Measurements from ENCODE around the gene ABHD14A.

Gene ABHD14A

GRCh38 chr3:51994530-51994929 is 19.7 kb downstream of the ABHD14A start:
- H3K4me3 ChIP-seq (replicated peaks; ENCODE audit: insufficient read depth, low read length) = peak overlapping the region; percentile 93
- H3K27ac ChIP-seq (replicated peaks) = peak overlapping the region; percentile 97
- TF ChIP-seq SPI1 (IDR thresholded peaks at IDR 0.05; ENCODE audit: borderline replicate concordance, low read depth) = no peak
- TF ChIP-seq CTCF (IDR thresholded peaks at IDR 0.05; ENCODE audit: insufficient read depth, low read length) = no peak
- no peak; the same call in 1 of the 2 replicates for TF ChIP-seq POLR2AphosphoS5 (IDR thresholded peaks at IDR 0.05; ENCODE audit: low read depth)
- no peak for TF ChIP-seq REST (IDR thresholded peaks at IDR 0.05; ENCODE audit: insufficient replicate concordance, low read depth)
- TF ChIP-seq GABPA (IDR thresholded peaks at IDR 0.05; ENCODE audit: low read depth) = no peak
- no peak for DNase-seq (ENCODE audit: low read depth in 1 of 2, low spot score in 1 of 2)
- no peaks in the 10 kb centered on the region for H3K27me3 ChIP-seq (ENCODE audit: insufficient read depth, poor library complexity, severe bottlenecking)

- DNase-seq (ENCODE audit: low read depth in 1 of 2, low spot score in 1 of 2) = peak; percentile 95 to 97
- peak within 1 kb of the TSS; percentile 97 for H3K27ac ChIP-seq (replicated peaks)
- H3K27me3 ChIP-seq (ENCODE audit: insufficient read depth, poor library complexity, severe bottlenecking) = no peaks in the 10 kb centered on the region
- H3K4me3 ChIP-seq (replicated peaks; ENCODE audit: insufficient read depth, low read length) = peak within 1 kb of the TSS; percentile 93
- TF ChIP-seq CTCF (IDR thresholded peaks at IDR 0.05; ENCODE audit: insufficient read depth, low read length) (no peak), GABPA (IDR thresholded peaks at IDR 0.05; ENCODE audit: low read depth) (peak; percentile 100), POLR2AphosphoS5 (IDR thresholded peaks at IDR 0.05; ENCODE audit: low read depth) (peak; percentile 98), REST (IDR thresholded peaks at IDR 0.05; ENCODE audit: insufficient replicate concordance, low read depth) (peak; percentile 85)
These were observed 20.7 kb downstream of the ABHD14A start, which contains the start of gene RPL29 for GRCh38 chr3:51995346-51996163. Gene RPL29, minus strand, starts transcription at chr3:51995895. Its CDS starts 434 bp downstream, at chr3:51995461.

GRCh38 chr3:51997172-51997571 is 22.3 kb downstream of the ABHD14A start:
- TF ChIP-seq POLR2AphosphoS5 (IDR thresholded peaks at IDR 0.05; ENCODE audit: low read depth) (no peak), GABPA (IDR thresholded peaks at IDR 0.05; ENCODE audit: low read depth) (no peak), SPI1 (IDR thresholded peaks at IDR 0.05; ENCODE audit: borderline replicate concordance, low read depth) (no peak), CTCF (IDR thresholded peaks at IDR 0.05; ENCODE audit: insufficient read depth, low read length) (no peak), REST (IDR thresholded peaks at IDR 0.05; ENCODE audit: insufficient replicate concordance, low read depth) (no peak)
- H3K27ac ChIP-seq (replicated peaks) = no peak overlapping the region
- no peak overlapping the region for H3K4me3 ChIP-seq (replicated peaks; ENCODE audit: insufficient read depth, low read length)
- DNase-seq (ENCODE audit: low read depth in 1 of 2, low spot score in 1 of 2) = no peak
- H3K27me3 ChIP-seq (ENCODE audit: insufficient read depth, poor library complexity, severe bottlenecking) = no peaks in the 10 kb centered on the region

All from HL-60 (cell line).